ENCODE data around the gene CCSAP.
"Not testable (repeated sequence)": the region's sequence is repeated elsewhere in the genome, so short reads cannot be mapped to it uniquely, and the experiment has no call there.

Gene CCSAP

DNA sequence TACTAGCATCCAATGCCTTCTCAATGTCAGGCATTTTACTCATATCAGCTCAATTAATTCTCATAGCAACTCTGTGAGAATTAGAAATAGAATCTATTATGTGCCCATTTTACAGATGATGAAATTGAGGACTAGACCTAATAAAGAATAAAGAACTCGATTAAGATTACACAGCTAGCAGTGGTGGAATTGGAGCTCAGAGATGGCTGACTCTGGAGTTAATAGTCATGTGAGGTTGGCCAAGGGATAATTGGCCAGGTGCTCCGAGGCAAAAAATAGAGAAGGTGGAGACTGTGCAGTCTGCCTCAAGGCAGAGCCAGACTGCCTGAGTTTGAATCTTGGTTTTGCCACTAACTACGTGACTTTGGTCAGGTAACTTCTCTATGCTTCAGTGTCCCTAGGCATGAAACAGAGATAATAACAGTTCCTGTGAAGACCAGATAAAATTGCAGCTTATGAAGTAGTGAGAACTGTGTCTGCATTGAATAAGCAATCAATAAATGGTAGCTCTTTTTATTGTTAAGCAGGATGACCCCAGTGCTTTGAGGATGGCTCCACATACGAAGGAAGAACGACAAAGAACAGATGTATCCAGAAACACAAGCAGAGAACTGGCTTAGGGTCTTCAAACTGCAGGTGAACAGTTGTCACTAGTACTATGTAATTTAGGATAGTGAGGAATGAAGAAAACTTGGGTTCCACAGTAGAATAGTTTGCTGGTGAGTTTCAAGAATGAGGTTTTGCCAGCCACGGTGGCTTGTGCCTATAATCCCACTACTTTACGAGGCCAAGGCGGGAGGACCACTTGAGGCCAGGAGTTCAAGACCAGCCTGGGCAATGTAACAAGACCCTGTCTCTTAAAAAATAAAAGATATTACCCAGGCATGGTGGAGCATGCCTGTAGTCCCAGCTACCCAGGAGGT, 6.9 kb upstream of the CCSAP start:
- no peak for TF ChIP-seq POLR2A (IDR thresholded peaks at IDR 0.05; ENCODE audit: low read depth, low read length)
- DNase-seq (ENCODE audit: insufficient read length, low spot score) (no peak), FAIRE-seq (no peak)

- no peak for TF ChIP-seq POLR2A (IDR thresholded peaks at IDR 0.05; ENCODE audit: low read depth, low read length)
- DNase-seq (ENCODE audit: insufficient read length, low spot score) (no peak), FAIRE-seq (no peak)
These were observed 4.7 kb upstream of the CCSAP start for GRCh38 chr1:229347528-229347927.

DNA sequence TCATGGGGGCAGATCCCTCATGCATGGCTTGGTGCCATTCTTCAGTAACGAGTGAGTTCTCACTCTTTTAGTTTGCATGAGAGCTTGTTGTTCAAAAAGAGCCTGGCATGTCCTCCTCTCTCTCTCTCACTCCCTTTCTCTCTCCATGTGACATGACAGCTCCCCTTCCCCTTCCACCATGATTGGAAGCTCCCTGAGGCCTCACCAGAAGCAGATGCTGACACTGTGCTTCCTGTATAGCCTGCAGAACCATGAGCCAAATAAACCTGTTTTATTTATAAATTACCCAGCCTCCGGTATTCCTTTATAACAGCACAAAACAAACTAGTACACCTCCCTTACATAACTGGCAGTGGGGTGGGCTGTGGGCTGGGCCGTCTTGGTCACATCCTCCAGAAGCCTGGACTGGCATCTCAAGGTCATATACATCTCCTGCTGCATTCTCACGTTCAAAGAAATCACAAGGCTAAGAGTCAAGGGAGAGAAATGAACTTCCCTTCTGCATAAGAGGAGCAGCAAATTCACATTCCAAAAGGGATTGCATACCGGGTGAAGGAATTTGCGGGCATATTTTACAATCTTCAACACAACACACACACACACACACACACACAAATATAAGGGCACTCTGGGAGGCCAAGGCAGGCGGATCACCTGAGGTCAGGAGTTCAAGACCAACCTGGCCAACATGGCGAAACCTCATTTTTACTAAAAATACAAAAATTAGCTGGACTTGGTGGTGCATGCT, 2.3 kb upstream of the CCSAP start:
- no peak for FAIRE-seq

GRCh38 chr1:229344139-229344538, 1.3 kb upstream of the CCSAP start:
- DNase-seq (ENCODE audit: insufficient read length, low spot score) (peak; percentile 25), FAIRE-seq (no peak)
- TF ChIP-seq POLR2A (IDR thresholded peaks at IDR 0.05; ENCODE audit: low read depth, low read length): no peak

More for the DNA sequence above, 2.3 kb upstream of the CCSAP start:
- no peak for TF ChIP-seq POLR2A (IDR thresholded peaks at IDR 0.05; ENCODE audit: low read depth, low read length)
- DNase-seq (ENCODE audit: insufficient read length, low spot score): no peak

DNA sequence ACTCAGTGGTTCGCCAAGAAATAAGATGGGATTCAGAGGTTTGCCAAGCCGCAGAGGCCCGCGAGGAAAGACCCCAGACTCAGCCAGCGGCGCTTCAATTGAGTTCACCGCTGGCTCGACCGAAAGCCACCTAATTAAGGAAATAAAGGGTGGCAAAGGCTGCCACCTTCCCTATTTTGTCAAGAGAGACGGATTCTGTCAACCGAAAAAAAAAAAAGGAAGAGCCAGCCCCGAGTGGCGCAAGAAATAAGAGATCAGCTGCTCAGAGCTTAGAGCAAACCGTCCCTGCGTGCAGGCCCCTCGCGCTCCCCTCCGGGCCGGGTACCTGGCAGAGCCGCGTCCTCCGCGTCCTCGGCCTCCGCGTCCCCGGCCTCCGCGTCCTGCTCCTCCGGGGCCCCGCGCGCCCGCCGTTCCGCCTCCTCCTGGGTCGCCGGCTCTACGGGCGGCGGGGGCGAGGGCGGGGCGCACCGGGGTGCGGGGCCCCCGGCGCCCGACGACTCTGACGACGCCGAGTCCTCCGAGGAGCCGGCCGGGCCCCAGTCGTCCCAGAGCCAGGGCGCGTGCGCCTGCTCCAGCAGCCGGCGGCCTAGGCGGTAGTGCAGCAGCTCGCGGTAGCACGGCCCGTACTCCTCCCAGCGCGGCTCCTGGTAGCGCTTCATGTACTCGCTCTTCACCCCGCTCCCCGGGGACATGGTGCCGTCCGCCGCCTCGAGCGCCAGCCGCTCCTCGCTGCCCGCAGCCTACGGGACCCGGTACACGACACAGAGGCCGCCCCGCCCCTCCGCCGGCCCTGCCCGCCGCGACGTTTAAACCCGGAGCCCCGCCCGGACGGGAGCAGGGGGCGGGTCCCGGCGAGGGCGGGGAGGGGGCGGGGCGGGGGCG, 832 bp downstream of the CCSAP start:
- no peak for FAIRE-seq

GRCh38 chr1:229340496-229340895, 2.4 kb downstream of the CCSAP start:
- TF ChIP-seq POLR2A (IDR thresholded peaks at IDR 0.05; ENCODE audit: low read depth, low read length): no peak
- no peak for FAIRE-seq

More for the DNA sequence above, 832 bp downstream of the CCSAP start:
- DNase-seq (ENCODE audit: insufficient read length, low spot score): peak; percentile 71
- peak; percentile 92 for TF ChIP-seq POLR2A (IDR thresholded peaks at IDR 0.05; ENCODE audit: low read depth, low read length)

DNA sequence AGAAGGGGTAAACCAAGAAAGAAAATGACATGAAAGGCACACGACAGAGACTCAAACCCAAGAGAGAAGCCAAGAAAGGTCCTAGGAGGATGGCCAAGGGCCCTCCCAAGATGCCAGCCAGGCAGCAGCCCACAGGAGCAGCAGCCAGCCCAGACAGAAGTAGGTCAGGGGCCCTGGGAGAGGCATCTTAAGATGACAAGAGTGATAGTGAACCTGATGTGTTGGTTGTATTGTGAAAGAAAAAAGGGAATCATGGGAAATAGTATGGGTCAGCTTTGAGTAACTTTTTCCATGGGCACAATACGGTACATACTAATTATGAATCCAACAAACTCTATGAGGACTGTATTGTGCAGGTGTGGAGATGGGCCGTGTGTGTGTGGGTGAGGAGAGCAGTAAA, 3.3 kb downstream of the CCSAP start:
- TF ChIP-seq POLR2A (IDR thresholded peaks at IDR 0.05; ENCODE audit: low read depth, low read length): no peak
- FAIRE-seq (no peak), DNase-seq (ENCODE audit: insufficient read length, low spot score) (no peak)

More at GRCh38 chr1:229340496-229340895, 2.4 kb downstream of the CCSAP start:
- DNase-seq (ENCODE audit: insufficient read length, low spot score): no peak

- FAIRE-seq (no peak), DNase-seq (ENCODE audit: insufficient read length, low spot score) (no peak)
- TF ChIP-seq POLR2A (IDR thresholded peaks at IDR 0.05; ENCODE audit: low read depth, low read length): no peak
These were observed 3.8 kb downstream of the CCSAP start for GRCh38 chr1:229339086-229339485.

GRCh38 chr1:229336345-229336744, 6.5 kb downstream of the CCSAP start:
- TF ChIP-seq POLR2A (IDR thresholded peaks at IDR 0.05; ENCODE audit: low read depth, low read length): no peak
- FAIRE-seq: no peak
- no peak for DNase-seq (ENCODE audit: insufficient read length, low spot score)

DNA sequence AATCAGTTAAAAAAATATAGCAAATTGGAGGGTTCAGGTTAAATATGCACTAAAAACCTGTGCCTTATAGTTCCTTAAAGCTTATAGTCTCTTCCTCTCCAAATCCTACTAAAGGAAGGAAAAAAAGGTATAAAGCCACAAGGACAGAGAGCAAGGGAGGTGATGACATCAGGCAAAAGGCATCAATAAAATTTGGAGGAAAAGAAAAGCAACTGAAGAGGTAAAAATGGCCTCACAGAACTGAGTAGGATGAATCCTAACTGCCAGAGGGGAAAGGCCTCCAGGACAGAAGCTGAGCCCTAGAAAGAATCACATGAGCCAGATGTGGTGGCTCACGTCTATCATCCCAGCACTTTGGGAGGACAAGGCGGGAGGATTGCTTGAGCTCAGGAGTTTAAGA, 8.1 kb downstream of the CCSAP start:
- DNase-seq (ENCODE audit: insufficient read length, low spot score): no peak
- FAIRE-seq: no peak
- TF ChIP-seq POLR2A (IDR thresholded peaks at IDR 0.05; ENCODE audit: low read depth, low read length): no peak

DNA sequence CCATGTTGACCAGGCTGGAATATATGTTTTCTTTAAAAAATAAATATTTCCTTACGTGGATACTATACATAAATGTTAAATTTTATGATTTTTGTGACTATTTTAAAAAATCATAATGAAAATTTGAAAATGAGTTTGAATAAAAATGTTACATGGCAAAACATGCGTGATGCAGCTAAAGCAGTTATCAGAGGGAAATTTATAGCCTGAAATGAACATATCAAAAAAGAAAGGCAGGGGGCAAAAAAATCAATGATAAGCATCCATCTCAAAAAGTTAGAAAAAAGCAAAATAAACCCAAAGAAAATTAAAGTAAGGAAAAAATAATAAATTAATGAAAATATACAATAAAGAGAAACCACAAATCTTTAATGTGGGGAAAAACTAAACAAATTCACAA, 8.6 kb downstream of the CCSAP start:
- no peak for TF ChIP-seq POLR2A (IDR thresholded peaks at IDR 0.05; ENCODE audit: low read depth, low read length)
- DNase-seq (ENCODE audit: insufficient read length, low spot score) (no peak), FAIRE-seq (no peak)

DNA sequence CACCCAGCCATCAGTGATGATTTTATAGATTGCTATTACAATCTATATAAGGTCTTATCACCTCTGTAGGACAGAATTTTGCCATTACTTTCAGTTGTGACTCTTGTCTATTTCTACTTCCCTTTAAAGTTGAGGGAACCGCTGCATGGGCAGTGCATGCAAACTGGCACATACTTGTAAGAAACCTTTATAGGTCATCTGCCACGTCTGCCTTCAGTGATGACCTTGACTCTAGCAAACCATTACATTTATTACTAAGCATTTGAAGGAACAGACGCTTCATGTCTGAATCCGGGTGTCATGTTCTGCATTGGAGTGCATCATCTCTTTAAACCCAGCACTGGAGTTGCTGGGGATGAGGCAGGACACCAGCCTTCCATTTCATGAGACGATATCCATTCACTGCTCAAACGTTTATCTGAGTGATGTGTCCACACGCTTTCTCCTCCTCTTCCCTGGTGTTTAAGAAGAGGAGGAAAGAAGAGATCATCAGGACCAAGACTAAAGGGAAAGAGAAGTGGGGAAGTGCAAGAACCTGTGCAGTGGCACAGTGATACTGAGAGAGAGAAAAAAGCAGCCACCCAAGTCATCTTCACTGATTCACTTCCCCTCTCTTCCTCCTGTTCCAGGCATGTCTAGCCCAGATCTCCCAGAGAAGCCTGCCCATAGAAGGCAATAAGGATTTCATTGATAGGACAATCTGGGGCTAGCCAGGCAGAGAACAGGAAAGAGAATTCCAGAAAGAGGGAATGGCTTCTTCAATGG, 14.1 kb downstream of the CCSAP start:
- DNase-seq (ENCODE audit: insufficient read length, low spot score) (no peak), FAIRE-seq (no peak)
- TF ChIP-seq POLR2A (IDR thresholded peaks at IDR 0.05; ENCODE audit: low read depth, low read length): no peak

GRCh38 chr1:229327765-229328164, 15.1 kb downstream of the CCSAP start:
- DNase-seq (ENCODE audit: insufficient read length, low spot score); FAIRE-seq: not testable (repeated sequence)

Data from H54 (cell line).